Measurements from ENCODE around the gene CNTN4. TPM values are rescaled to one million over a fixed set of nuclear protein-coding genes. Genes with fewer than 3 reads are reported as not detected.

The CNTN4 gene
- total RNA-seq, 1 donor: under 0.01 TPM

DNA sequence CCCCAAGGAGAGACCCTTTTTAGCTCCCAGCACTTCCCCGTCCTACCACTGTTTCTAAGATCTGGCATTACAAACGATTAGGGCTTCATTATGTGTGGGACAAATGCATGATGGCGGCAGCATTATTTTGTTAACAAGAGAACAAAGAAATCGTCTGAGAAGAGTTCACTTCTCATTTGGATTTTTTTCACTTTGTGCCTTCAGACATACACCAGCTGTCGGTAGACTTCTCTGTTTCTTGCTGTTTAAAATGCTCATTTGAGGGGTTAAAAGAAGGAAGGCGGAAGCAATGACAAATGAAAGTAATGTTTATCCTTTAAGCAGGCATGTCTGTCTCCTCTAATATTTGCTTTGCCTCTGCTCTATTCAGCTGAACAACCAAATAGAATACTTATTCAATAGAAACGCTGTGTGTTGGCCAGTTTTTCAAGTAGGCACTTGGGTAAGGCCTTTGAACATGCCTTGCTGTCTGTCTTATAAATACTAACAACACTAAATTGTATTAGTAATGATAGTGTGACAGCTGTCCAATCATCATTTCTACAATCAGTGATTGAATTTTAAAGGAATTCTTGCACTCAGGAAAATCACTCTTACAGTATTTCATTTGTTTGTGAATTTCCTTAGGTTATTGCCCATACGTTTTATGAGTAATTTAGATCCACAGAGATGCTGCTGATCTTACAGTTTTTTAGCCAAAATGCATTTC is 629.1 kb downstream of the CNTN4 start:
- peaks cover 4% of the 10 kb centered on the region for H3K9me3 ChIP-seq (ENCODE audit: low read depth, low read length)
- H3K27me3 ChIP-seq (ENCODE audit: insufficient read depth, low read length): no peaks in the 10 kb centered on the region
- H3K27ac ChIP-seq (ENCODE audit: low read depth, low read length): no peak overlapping the region
- no peaks in the 10 kb centered on the region for H3K79me2 ChIP-seq (ENCODE audit: insufficient read depth, low read length)
- H4K20me1 ChIP-seq (ENCODE audit: insufficient read depth, low read length): no peaks in the 10 kb centered on the region
- DNase-seq (ENCODE audit: insufficient read length, low spot score, missing footprints): no peak
- H3K4me1 ChIP-seq (ENCODE audit: insufficient read depth, low read length): no peaks in the 10 kb centered on the region
- TF ChIP-seq, protein P1, sequence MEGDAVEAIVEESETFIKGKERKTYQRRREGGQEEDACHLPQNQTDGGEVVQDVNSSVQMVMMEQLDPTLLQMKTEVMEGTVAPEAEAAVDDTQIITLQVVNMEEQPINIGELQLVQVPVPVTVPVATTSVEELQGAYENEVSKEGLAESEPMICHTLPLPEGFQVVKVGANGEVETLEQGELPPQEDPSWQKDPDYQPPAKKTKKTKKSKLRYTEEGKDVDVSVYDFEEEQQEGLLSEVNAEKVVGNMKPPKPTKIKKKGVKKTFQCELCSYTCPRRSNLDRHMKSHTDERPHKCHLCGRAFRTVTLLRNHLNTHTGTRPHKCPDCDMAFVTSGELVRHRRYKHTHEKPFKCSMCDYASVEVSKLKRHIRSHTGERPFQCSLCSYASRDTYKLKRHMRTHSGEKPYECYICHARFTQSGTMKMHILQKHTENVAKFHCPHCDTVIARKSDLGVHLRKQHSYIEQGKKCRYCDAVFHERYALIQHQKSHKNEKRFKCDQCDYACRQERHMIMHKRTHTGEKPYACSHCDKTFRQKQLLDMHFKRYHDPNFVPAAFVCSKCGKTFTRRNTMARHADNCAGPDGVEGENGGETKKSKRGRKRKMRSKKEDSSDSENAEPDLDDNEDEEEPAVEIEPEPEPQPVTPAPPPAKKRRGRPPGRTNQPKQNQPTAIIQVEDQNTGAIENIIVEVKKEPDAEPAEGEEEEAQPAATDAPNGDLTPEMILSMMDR (IDR thresholded peaks at IDR 0.05; ENCODE audit: extremely low read depth, low read depth, low read length): no peak
- no peak overlapping the region for H2AFZ ChIP-seq (ENCODE audit: low read length)
- H3K4me3 ChIP-seq (ENCODE audit: insufficient read depth, low read length): no peak overlapping the region
- no peak overlapping the region for H3K4me2 ChIP-seq (ENCODE audit: insufficient read depth, low read length)
- H3K36me3 ChIP-seq (ENCODE audit: insufficient read depth, low read length): no peaks in the 10 kb centered on the region

DNA sequence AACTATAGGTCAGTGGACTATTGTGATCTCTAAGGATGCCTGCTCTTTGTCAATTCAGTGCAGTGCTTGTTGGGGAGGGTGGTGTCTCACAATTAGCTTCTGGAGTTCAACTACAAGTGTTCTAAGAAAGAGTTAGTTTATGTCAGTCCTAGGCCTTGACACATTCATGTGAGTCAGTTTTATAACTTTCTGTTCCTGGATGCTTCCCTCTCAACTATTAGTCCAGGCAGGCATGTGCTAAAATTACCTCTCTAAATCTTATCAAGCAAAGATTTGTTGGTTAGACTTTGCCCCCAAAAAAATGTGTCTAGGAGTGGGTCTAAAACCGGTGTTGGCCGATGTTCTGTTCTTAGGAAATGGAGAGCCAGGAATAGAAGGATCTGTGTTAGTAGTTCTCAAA is 633.2 kb downstream of the CNTN4 start:
- DNase-seq (ENCODE audit: insufficient read length, low spot score, missing footprints): no peak
- no peak overlapping the region for H3K4me3 ChIP-seq (ENCODE audit: insufficient read depth, low read length)
- no peak overlapping the region for H3K4me2 ChIP-seq (ENCODE audit: insufficient read depth, low read length)
- H3K9me3 ChIP-seq (ENCODE audit: low read depth, low read length): no peaks in the 10 kb centered on the region
- H3K27me3 ChIP-seq (ENCODE audit: insufficient read depth, low read length): no peaks in the 10 kb centered on the region
- H4K20me1 ChIP-seq (ENCODE audit: insufficient read depth, low read length): no peaks in the 10 kb centered on the region
- H2AFZ ChIP-seq (ENCODE audit: low read length): no peak overlapping the region
- H3K27ac ChIP-seq (ENCODE audit: low read depth, low read length): no peak overlapping the region
- no peaks in the 10 kb centered on the region for H3K4me1 ChIP-seq (ENCODE audit: insufficient read depth, low read length)
- H3K79me2 ChIP-seq (ENCODE audit: insufficient read depth, low read length): no peaks in the 10 kb centered on the region
- TF ChIP-seq, protein P1 (IDR thresholded peaks at IDR 0.05; ENCODE audit: extremely low read depth, low read depth, low read length): no peak
- no peaks in the 10 kb centered on the region for H3K36me3 ChIP-seq (ENCODE audit: insufficient read depth, low read length)

DNA sequence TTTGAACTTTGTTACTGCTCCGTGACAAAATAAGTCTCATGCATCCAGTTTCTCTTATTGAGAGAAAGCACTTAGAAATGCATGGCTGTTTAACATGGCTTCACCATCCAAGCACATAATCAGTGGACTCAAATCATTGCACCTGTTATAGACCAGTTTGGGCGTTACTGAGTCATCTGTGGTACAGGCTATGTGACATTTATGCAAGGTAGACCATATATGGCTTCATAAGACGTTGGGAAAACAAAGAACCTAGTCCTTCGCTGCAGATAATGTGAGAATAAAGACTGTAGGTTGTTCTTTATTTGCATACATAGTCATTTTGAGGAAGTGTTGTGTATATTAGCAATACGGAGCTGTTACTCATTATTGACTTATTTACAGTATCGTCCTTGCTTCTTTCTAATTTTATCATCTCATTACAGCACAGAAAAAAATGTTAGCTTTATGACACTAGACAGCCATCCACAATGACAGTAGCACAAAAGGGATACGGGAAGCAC is 636.8 kb downstream of the CNTN4 start:
- H2AFZ ChIP-seq (ENCODE audit: low read length): no peak overlapping the region
- H3K27me3 ChIP-seq (ENCODE audit: insufficient read depth, low read length): no peaks in the 10 kb centered on the region
- H3K36me3 ChIP-seq (ENCODE audit: insufficient read depth, low read length): no peaks in the 10 kb centered on the region
- DNase-seq (ENCODE audit: insufficient read length, low spot score, missing footprints): no peak
- TF ChIP-seq, protein P1 (IDR thresholded peaks at IDR 0.05; ENCODE audit: extremely low read depth, low read depth, low read length): no peak
- H3K9me3 ChIP-seq (ENCODE audit: low read depth, low read length): no peaks in the 10 kb centered on the region
- no peak overlapping the region for H3K27ac ChIP-seq (ENCODE audit: low read depth, low read length)
- no peaks in the 10 kb centered on the region for H3K79me2 ChIP-seq (ENCODE audit: insufficient read depth, low read length)
- no peak overlapping the region for H3K4me3 ChIP-seq (ENCODE audit: insufficient read depth, low read length)
- H3K4me2 ChIP-seq (ENCODE audit: insufficient read depth, low read length): no peak overlapping the region
- H3K4me1 ChIP-seq (ENCODE audit: insufficient read depth, low read length): no peaks in the 10 kb centered on the region
- H4K20me1 ChIP-seq (ENCODE audit: insufficient read depth, low read length): no peaks in the 10 kb centered on the region

DNA sequence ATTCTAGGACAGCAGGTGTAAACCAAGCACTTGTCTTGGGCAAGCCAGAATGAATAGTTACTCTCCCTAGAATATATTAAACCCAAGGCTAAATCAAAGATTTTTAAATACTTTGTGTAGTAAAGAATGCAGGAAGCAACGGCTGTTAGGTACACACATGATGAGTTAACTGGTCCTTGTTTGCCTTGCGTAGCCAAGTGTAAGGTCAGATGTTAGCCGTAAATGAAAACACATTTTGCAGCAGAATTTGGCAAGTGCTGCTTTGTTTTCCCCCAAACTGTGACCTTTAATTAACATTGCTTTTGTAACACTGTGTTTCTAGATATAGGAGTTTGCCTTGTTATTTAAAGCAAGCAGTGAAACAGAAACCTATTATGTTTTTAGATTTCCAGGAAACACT is 642.9 kb downstream of the CNTN4 start:
- Histone ChIP-seq H4K20me1 (ENCODE audit: insufficient read depth, low read length) (no peaks in the 10 kb centered on the region), H3K4me2 (ENCODE audit: insufficient read depth, low read length) (no peak overlapping the region)
- no peak for DNase-seq (ENCODE audit: insufficient read length, low spot score, missing footprints)

More for the DNA sequence above, 642.9 kb downstream of the CNTN4 start:
- Histone ChIP-seq H3K79me2 (ENCODE audit: insufficient read depth, low read length) (no peaks in the 10 kb centered on the region), H3K36me3 (ENCODE audit: insufficient read depth, low read length) (no peaks in the 10 kb centered on the region), H3K27me3 (ENCODE audit: insufficient read depth, low read length) (no peaks in the 10 kb centered on the region), H3K4me1 (ENCODE audit: insufficient read depth, low read length) (no peaks in the 10 kb centered on the region), H3K27ac (ENCODE audit: low read depth, low read length) (no peak overlapping the region), H2AFZ (ENCODE audit: low read length) (no peak overlapping the region), H3K4me3 (ENCODE audit: insufficient read depth, low read length) (no peak overlapping the region), H3K9me3 (ENCODE audit: low read depth, low read length) (peaks cover 7% of the 10 kb centered on the region)
- TF ChIP-seq, protein P1 (IDR thresholded peaks at IDR 0.05; ENCODE audit: extremely low read depth, low read depth, low read length): no peak

Data from osteoblast (primary cell).